ENCODE data around the gene PARD3. TPM values are rescaled to one million over a fixed set of nuclear protein-coding genes. Genes with fewer than 3 reads are reported as not detected.

The PARD3 gene
- total and polyA plus RNA-seq, 10 of the 15 experiments (the other 5 are each of a cell fraction or from before 2014, with no cell fraction given), result 2.6 to 43.1 (median 13.9) TPM

- Histone ChIP-seq H3K4me3 (peak overlapping the region; percentile 41; the same call in 1 of the 2 replicates), H3K79me2 (ENCODE audit: control insufficient read depth, insufficient read depth, low read length) (no peaks in the 10 kb centered on the region), H3K4me2 (ENCODE audit: control insufficient read depth, insufficient read depth) (peak overlapping the region; percentile 64; the same call in 1 of the 2 replicates), H3K4me1 (ENCODE audit: control insufficient read depth, insufficient read depth, low read length) (no peaks in the 10 kb centered on the region), H3K36me3 (ENCODE audit: control insufficient read depth in 2 of 2, insufficient read depth in 2 of 2, low read length in 1 of 2) (no peaks in the 10 kb centered on the region), H3K27ac (ENCODE audit: control insufficient read depth, insufficient read depth) (no peak overlapping the region), H4K20me1 (ENCODE audit: control insufficient read depth, insufficient read depth) (no peaks in the 10 kb centered on the region), H3K9ac (ENCODE audit: control insufficient read depth, insufficient read depth, low read length) (no peak overlapping the region), H2AFZ (ENCODE audit: control insufficient read depth, low read depth, low read length) (0 out of 2 replicates have a peak overlapping the region, but pooled peaks have one; percentile 2), H3K9me3 (replicated peaks; ENCODE audit: control insufficient read depth, insufficient read depth, low read length) (no peaks in the 10 kb centered on the region), H3K27me3 (replicated peaks in 1 of 2; ENCODE audit: control insufficient read depth in 2 of 2, insufficient read depth in 2 of 2, low read length in 1 of 2) (peaks cover 0 to 16% of the 10 kb centered on the region in 2 experiments; a peak in 3 of 4 replicates)
- SMC1A ChIA-PET (ENCODE audit: uncharacterized antibody, unreplicated experiment), result interaction anchor here (1.4 to 9.1 kb wide), 5 partner anchors 16 to 89 kb away, joined by 3 to 107 read pairs (median 65); no protein-coding TSS in a partner anchor
- no TSS peak for BruUV-seq (replicated peaks)
- CTCF ChIA-PET, result interaction anchor here (1.0 to 3.6 kb wide), 3 partner anchors 64 to 90 kb away, joined by 3 to 17 read pairs (median 15); no protein-coding TSS in a partner anchor
- 6% methylated on average over 31 of the region's 77 CpGs for WGBS (ENCODE audit: insufficient coverage, insufficient replicate concordance, low lambda C conversion rate, missing lambda C conversion rate)
- DNase-seq (ENCODE audit: low read depth, low spot score) (no peak), ATAC-seq (peak; percentile 38), FAIRE-seq (no peak)
- intact Hi-C loops (cut with micrococcal nuclease; ENCODE audit: unreplicated experiment) (loop anchor here (5.0 to 10.0 kb wide), 2 partner anchors 92 to 150 kb away; no protein-coding TSS in a partner anchor), in situ Hi-C loops (cut with MboI) (no loop called here)
- POLR2A ChIA-PET, result interaction anchor here (0.7 to 0.8 kb wide), 2 partner anchors 84 to 91 kb away, joined by 3 read pairs; no protein-coding TSS in a partner anchor
- RAD21 ChIA-PET (ENCODE audit: unreplicated experiment), result interaction anchor here (1.8 to 12.7 kb wide), 4 partner anchors 33 to 89 kb away, joined by 5 to 142 read pairs (median 10); no protein-coding TSS in a partner anchor
- TF ChIP-seq SUZ12 (IDR thresholded peaks at IDR 0.05; ENCODE audit: unreplicated experiment), result peak; percentile 75
- TF ChIP-seq PAX5 (IDR thresholded peaks at IDR 0.05; ENCODE audit: borderline replicate concordance, low read depth, low read length), result no peak
- TF ChIP-seq, protein P1, sequence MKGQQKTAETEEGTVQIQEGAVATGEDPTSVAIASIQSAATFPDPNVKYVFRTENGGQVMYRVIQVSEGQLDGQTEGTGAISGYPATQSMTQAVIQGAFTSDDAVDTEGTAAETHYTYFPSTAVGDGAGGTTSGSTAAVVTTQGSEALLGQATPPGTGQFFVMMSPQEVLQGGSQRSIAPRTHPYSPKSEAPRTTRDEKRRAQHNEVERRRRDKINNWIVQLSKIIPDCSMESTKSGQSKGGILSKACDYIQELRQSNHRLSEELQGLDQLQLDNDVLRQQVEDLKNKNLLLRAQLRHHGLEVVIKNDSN (IDR thresholded peaks at IDR 0.05; ENCODE audit: borderline replicate concordance, extremely low read length, insufficient read depth, low read depth, low read length), result no peak
- no peak for TF ChIP-seq MTA2 (IDR thresholded peaks at IDR 0.05; ENCODE audit: low read depth)
- no peak for TF ChIP-seq POLR2AphosphoS2 (IDR thresholded peaks at IDR 0.05; ENCODE audit: low read depth, low read length)
- TF ChIP-seq YY1 (IDR thresholded peaks at IDR 0.05; ENCODE audit: low read depth, low read length), result no peak
- TF ChIP-seq ATF2 (IDR thresholded peaks at IDR 0.05; ENCODE audit: low read length), result no peak
- TF ChIP-seq NBN (IDR thresholded peaks at IDR 0.05), result no peak
- TF ChIP-seq, protein P2, sequence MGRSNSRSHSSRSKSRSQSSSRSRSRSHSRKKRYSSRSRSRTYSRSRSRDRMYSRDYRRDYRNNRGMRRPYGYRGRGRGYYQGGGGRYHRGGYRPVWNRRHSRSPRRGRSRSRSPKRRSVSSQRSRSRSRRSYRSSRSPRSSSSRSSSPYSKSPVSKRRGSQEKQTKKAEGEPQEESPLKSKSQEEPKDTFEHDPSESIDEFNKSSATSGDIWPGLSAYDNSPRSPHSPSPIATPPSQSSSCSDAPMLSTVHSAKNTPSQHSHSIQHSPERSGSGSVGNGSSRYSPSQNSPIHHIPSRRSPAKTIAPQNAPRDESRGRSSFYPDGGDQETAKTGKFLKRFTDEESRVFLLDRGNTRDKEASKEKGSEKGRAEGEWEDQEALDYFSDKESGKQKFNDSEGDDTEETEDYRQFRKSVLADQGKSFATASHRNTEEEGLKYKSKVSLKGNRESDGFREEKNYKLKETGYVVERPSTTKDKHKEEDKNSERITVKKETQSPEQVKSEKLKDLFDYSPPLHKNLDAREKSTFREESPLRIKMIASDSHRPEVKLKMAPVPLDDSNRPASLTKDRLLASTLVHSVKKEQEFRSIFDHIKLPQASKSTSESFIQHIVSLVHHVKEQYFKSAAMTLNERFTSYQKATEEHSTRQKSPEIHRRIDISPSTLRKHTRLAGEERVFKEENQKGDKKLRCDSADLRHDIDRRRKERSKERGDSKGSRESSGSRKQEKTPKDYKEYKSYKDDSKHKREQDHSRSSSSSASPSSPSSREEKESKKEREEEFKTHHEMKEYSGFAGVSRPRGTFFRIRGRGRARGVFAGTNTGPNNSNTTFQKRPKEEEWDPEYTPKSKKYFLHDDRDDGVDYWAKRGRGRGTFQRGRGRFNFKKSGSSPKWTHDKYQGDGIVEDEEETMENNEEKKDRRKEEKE (IDR thresholded peaks at IDR 0.05), result no peak
- TF ChIP-seq NR2C1 (IDR thresholded peaks at IDR 0.05), result no peak
- TF ChIP-seq ETV6 (conservative IDR thresholded peaks at IDR 0.05 in 1 of 2, IDR thresholded peaks at IDR 0.05 in 1 of 2; ENCODE audit: borderline replicate concordance in 1 of 2, low read depth in 1 of 2), result no peak
- TF ChIP-seq, protein P3, sequence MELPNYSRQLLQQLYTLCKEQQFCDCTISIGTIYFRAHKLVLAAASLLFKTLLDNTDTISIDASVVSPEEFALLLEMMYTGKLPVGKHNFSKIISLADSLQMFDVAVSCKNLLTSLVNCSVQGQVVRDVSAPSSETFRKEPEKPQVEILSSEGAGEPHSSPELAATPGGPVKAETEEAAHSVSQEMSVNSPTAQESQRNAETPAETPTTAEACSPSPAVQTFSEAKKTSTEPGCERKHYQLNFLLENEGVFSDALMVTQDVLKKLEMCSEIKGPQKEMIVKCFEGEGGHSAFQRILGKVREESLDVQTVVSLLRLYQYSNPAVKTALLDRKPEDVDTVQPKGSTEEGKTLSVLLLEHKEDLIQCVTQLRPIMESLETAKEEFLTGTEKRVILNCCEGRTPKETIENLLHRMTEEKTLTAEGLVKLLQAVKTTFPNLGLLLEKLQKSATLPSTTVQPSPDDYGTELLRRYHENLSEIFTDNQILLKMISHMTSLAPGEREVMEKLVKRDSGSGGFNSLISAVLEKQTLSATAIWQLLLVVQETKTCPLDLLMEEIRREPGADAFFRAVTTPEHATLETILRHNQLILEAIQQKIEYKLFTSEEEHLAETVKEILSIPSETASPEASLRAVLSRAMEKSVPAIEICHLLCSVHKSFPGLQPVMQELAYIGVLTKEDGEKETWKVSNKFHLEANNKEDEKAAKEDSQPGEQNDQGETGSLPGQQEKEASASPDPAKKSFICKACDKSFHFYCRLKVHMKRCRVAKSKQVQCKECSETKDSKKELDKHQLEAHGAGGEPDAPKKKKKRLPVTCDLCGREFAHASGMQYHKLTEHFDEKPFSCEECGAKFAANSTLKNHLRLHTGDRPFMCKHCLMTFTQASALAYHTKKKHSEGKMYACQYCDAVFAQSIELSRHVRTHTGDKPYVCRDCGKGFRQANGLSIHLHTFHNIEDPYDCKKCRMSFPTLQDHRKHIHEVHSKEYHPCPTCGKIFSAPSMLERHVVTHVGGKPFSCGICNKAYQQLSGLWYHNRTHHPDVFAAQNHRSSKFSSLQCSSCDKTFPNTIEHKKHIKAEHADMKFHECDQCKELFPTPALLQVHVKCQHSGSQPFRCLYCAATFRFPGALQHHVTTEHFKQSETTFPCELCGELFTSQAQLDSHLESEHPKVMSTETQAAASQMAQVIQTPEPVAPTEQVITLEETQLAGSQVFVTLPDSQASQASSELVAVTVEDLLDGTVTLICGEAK (IDR thresholded peaks at IDR 0.05; ENCODE audit: borderline replicate concordance), result no peak
- no peak for TF ChIP-seq BCL11A (IDR thresholded peaks at IDR 0.05; ENCODE audit: low read depth, low read length)
Observed at GRCh38 chr10:34814223-34814912, 728 bp downstream of the PARD3 start.

All from GM12878 (cell line).